GM12872 (cell line): ENCODE data around the gene CALB2.

ENCODE experiments used
- TF ChIP-seq, protein P1 (sequence below): IDR thresholded peaks from 3 replicates; pipeline ENCODE4 v1.5.1; 2011; ENCODE audit warnings: low read depth, mild to moderate bottlenecking, low read length, moderate library complexity; ENCODE audit not compliant: insufficient read depth

Gene CALB2

DNA sequence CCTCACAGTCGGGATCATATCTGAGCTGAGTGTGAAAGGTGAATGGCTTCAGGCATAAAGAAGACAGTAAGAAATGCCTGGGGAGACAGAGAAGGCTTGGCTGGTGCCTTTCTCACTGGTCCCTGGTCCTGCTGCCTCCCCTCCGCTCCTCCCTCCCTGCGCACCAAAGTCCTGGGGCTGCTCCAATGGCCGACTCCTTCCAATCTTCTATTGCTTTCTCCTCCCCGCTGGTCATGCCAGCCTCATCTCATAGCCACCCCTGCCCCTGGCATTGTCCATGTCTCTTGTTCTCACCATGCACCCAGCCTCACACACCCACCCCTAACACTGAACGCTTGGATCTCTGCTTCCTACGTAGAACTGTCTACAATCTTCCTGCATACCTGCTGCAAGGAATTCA is 65.3 kb downstream of the CALB2 start:
- TF ChIP-seq, protein P1, sequence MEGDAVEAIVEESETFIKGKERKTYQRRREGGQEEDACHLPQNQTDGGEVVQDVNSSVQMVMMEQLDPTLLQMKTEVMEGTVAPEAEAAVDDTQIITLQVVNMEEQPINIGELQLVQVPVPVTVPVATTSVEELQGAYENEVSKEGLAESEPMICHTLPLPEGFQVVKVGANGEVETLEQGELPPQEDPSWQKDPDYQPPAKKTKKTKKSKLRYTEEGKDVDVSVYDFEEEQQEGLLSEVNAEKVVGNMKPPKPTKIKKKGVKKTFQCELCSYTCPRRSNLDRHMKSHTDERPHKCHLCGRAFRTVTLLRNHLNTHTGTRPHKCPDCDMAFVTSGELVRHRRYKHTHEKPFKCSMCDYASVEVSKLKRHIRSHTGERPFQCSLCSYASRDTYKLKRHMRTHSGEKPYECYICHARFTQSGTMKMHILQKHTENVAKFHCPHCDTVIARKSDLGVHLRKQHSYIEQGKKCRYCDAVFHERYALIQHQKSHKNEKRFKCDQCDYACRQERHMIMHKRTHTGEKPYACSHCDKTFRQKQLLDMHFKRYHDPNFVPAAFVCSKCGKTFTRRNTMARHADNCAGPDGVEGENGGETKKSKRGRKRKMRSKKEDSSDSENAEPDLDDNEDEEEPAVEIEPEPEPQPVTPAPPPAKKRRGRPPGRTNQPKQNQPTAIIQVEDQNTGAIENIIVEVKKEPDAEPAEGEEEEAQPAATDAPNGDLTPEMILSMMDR: no peak

DNA sequence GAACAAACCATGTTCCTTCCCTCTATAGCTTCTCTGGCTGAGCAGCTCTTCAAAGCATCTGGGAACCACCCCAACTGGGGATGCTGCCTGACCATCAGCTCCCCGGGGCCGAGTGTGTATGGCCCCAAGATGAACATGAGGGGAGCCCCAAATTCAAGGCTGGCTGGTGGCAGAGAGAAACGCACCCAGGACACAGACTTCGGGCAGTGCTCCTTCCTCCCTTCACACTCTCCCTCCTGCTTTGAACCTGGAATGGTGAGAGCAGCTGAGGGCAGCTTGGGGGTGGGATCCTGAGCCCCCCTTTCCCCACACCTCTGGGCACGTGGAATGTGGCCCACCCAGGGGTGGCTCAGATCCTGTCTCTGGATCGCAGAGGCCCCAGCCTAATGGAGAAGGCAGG is 66.1 kb downstream of the CALB2 start:
- TF ChIP-seq, protein P1: no peak

DNA sequence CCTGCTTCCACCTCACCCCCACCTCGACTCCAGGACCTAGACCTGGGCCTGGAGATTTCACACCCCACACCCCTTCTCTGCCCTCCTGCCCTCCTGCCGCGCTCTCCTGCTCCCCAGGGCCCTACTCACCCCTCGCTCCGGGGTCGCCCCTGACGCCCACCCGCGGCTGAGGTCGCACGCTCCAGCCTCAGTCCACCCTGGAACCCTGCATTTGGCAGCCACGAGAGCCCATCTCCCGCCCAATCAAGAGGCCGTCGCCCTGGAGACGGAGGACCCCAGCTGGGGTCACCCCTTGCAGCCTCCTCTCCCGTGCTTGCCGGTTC is 67.2 kb downstream of the CALB2 start:
- TF ChIP-seq, protein P1: no peak

DNA sequence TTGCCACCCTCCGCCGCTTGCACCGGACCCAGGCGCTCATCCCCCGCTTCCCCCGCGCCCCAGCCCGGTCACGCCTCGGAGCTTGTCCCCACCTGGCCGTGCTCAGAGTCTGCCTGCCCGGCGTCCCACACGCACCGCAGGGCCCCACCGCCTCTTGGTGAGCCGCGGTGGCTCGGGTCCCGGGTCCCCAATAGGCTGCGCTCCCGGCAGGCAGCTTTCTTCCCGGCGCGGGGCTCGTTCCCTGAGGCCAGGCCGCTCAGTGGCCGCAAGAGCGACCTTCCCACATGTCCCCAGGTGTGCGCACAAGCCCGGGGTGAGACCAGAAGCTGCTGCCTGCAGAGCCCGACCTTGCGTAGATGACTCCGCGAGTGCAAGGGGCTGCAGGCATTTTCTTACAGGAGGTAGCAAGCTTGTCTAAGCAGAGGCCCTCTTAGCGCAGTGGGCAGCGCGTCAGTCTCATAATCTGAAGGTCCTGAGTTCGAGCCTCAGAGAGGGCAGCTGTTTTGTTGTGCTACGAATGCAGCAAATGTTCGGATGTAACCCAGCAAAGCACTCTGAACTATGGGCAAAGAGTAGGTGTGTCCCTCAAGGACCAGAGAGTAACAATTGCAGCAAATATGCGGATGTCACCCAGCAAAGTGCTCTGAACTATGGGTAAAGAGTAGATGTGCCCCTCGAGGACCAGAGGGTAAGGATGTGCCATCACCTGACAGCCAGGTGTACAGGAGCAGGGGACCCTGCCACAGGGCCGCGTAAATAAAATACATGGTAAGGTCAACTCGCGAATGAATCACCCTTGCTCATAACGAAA is 67.8 kb downstream of the CALB2 start:
- TF ChIP-seq, protein P1: no peak

DNA sequence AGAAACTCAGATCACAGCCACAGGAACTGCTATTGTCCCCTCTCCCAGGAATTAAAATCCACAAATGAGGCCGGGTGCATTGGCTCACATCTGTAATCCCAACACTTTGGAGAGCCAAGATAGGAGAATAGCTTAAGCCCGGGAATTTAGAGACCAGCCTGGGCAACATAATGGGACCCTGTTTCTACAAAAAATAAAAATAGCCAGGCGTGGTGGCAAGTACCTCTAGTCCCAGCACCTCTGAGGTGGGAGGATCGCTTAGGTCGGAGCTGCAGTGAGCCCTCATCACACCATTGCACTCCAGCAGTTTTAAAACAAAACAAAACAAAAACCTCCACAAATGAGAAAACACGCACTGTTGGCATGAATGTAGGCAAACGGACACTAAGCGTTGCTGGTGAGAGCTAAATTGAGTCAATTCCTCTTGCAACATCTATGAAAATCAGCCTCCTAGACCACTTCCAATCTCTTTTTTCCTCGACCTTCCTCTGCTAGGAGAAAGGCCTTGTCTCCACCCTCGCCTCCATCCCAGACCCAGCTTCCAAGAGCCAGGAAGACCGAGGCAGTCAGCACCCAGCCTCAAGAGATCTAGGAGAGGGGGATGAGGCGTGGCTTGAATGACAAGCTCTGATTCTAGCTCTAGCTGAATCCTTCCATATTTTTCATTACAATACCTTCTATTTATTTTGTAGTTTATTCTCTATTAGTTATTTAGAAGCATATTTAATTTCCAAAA is 68.5 kb downstream of the CALB2 start:
- TF ChIP-seq, protein P1: no peak

DNA sequence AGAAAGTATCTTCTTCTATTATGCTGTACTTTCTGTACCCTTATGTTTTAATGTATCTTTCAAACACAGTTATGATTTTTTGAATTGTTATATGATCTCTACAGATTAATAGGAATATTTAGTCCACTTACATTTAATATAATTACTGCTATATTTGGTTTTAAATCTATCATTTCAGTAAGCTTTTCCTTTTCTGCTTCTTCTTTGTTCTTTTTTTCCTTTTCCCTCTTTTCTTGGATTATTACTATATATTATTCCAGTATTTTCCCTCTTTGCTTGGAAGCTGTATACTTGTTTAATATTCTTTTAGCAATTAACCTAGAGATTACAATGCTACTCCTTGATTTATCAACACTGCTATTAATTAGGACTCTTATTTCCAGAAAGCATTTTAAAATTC is 69.9 kb downstream of the CALB2 start:
- TF ChIP-seq, protein P1: no peak

DNA sequence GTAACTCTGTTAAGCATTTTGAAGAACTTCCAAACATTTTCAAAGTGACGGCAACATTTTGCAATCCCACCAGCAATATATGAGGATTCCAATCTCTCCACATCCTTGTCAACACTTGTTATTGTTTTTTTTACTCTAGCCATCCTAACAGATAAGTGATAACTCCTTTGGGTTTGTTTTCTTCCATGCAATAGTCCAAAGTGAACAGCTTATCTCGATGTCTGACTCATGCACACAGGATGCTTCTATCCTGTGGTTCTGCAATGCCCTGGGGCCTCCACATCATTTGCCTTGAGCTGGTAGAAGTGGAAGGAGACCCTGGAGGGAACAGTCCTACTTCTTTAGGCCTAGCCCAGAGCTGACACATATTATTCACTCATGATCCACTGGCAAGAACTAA is 70.4 kb downstream of the CALB2 start:
- TF ChIP-seq, protein P1: no peak
